D721Med (cell line): ENCODE data around the gene SPRING1.

ENCODE experiments used
- DNase-seq: peaks from one replicate; pipeline ENCODE4 v3.0.0; 2011; ENCODE audit warnings: low spot score; ENCODE audit not compliant: insufficient read length
- FAIRE-seq: peaks from 2 replicates; lab custom pipeline; 2011; peaks lifted over from hg19 to GRCh38; lab: Jason Lieb, UNC
- CTCF ChIP-seq: IDR thresholded peaks from 2 replicates; pipeline ENCODE4 v1.5.1; 2012; ENCODE audit warnings: mild to moderate bottlenecking, control low read depth; ENCODE audit not compliant: insufficient read depth; ENCODE audit errors: missing control alignments

The SPRING1 gene

GRCh38 chr12:116708826-116709756 lies 28.8 kb downstream of the SPRING1 start:
- DNase-seq = no peak
- FAIRE-seq = peak; percentile 25
- peak; percentile 73 for TF ChIP-seq CTCF

- no peak for FAIRE-seq
- no peak for TF ChIP-seq CTCF
- DNase-seq = no peak
Observed at GRCh38 chr12:116707751-116708150, 30.1 kb downstream of the SPRING1 start.

GRCh38 chr12:116703214-116703795 lies 34.6 kb downstream of the SPRING1 start:
- TF ChIP-seq CTCF = peak; percentile 95
- DNase-seq (peak; percentile 57), FAIRE-seq (no peak)

- TF ChIP-seq CTCF = no peak
- no peak for FAIRE-seq
- DNase-seq = no peak
Observed at GRCh38 chr12:116701432-116701831, 36.4 kb downstream of the SPRING1 start.

GRCh38 chr12:116700066-116700465 lies 37.8 kb downstream of the SPRING1 start:
- FAIRE-seq = no peak
- TF ChIP-seq CTCF = no peak

GRCh38 chr12:116698554-116699075 lies 39.3 kb downstream of the SPRING1 start:
- no peak for DNase-seq
- no peak for FAIRE-seq
- TF ChIP-seq CTCF = no peak

More at GRCh38 chr12:116700066-116700465, 37.8 kb downstream of the SPRING1 start:
- no peak for DNase-seq

GRCh38 chr12:116698116-116698515 lies 39.8 kb downstream of the SPRING1 start:
- FAIRE-seq = no peak
- no peak for DNase-seq

More at GRCh38 chr12:116698116-116698515, 39.8 kb downstream of the SPRING1 start:
- no peak for TF ChIP-seq CTCF
